Calu3 (cell line): ENCODE measurements around the gene SLC48A1. TPM values are rescaled to one million over a fixed set of nuclear protein-coding genes. Genes with fewer than 3 reads are reported as not detected.

Experiments
- BruUV-seq: library from RNA; stranded (reverse); fragments of 400-500 nt; replicated peaks from 2 replicates; lab custom pipeline; 2021; lab: Mats Ljungman, UMichigan
- CTCF ChIA-PET: fragments of 300-600 bp; sonication (Branson Sonifier 250); formaldehyde crosslinking; loops from one replicate; lab custom pipeline; 2022; ENCODE audit warnings: antibody characterized with exemption; lab: Charles Lee
- DNase-seq: peaks from one replicate; pipeline ENCODE4 v3.0.0; 2022
- H3K27ac Mint-ChIP-seq: one replicate; pipeline ENCODE4 v1.8.0; 2022; ENCODE audit warnings: mixed read lengths; ENCODE audit not compliant: unreplicated experiment
- H3K27me3 Mint-ChIP-seq: one replicate; pipeline ENCODE4 v1.8.0; 2022; ENCODE audit warnings: mixed read lengths; ENCODE audit not compliant: unreplicated experiment
- H3K36me3 Mint-ChIP-seq: one replicate; pipeline ENCODE4 v1.8.0; 2022; ENCODE audit warnings: mild to moderate bottlenecking, moderate library complexity, mixed read lengths; ENCODE audit not compliant: insufficient read depth, unreplicated experiment
- H3K4me1 Mint-ChIP-seq: one replicate; pipeline ENCODE4 v1.8.0; 2022; ENCODE audit warnings: mild to moderate bottlenecking, low read depth, mixed read lengths; ENCODE audit not compliant: unreplicated experiment
- H3K4me3 Mint-ChIP-seq: one replicate; pipeline ENCODE4 v1.8.0; 2022; ENCODE audit warnings: mild to moderate bottlenecking, low read depth, moderate library complexity, mixed read lengths; ENCODE audit not compliant: unreplicated experiment
- H3K9me3 Mint-ChIP-seq: one replicate; pipeline ENCODE4 v1.8.0; 2022; ENCODE audit warnings: low read depth, mixed read lengths; ENCODE audit not compliant: unreplicated experiment
- CTCF ChIP-seq: fragments of 200-600 bp; IDR thresholded peaks from one replicate; pipeline ENCODE4 v1.8.0; 2022; ENCODE audit warnings: antibody characterized with exemption; ENCODE audit not compliant: unreplicated experiment
- intact Hi-C: fragments of 100-400 bp; cut with micrococcal nuclease; formaldehyde crosslinking; loops from one replicate; pipeline ENCODE4 v1.10.0; 2022; ENCODE audit not compliant: unreplicated experiment
- total RNA-seq: library from RNA; stranded (reverse); gene quantifications from 2 replicates; pipeline ENCODE4 v1.2.3, GENCODE V29; 2022

SLC48A1 gene
- total RNA-seq, 1 experiment from 2014 or later: 17.2 TPM

GRCh38 chr12:47818007-47818376, 45.0 kb downstream of the SLC48A1 start:
- no peaks in the 10 kb centered on the region for H3K9me3 Mint-ChIP-seq
- no peak for TF ChIP-seq CTCF
- intact Hi-C loops: no loop called here
- peak overlapping the region; percentile 72 for H3K4me3 Mint-ChIP-seq
- BruUV-seq: no TSS peak
- H3K27ac Mint-ChIP-seq: peak overlapping the region; percentile 79
- H3K36me3 Mint-ChIP-seq: peaks cover 31% of the 10 kb centered on the region
- no peaks in the 10 kb centered on the region for H3K27me3 Mint-ChIP-seq
- peaks cover 66% of the 10 kb centered on the region for H3K4me1 Mint-ChIP-seq
- DNase-seq: no peak
- CTCF ChIA-PET: interaction anchor here (1.5 to 3.0 kb wide), 2 partner anchors 20 kb away, joined by 3 to 17 read pairs; no protein-coding TSS in a partner anchor

GRCh38 chr12:47818467-47819137, 45.6 kb downstream of the SLC48A1 start:
- Mint-ChIP-seq H3K4me3 (peak overlapping the region; percentile 72), H3K36me3 (peaks cover 31% of the 10 kb centered on the region), H3K9me3 (no peaks in the 10 kb centered on the region), H3K27me3 (no peaks in the 10 kb centered on the region), H3K4me1 (peaks cover 66% of the 10 kb centered on the region), H3K27ac (peak overlapping the region; percentile 79)
- DNase-seq: no peak
- intact Hi-C loops: no loop called here
- CTCF ChIA-PET: interaction anchor here (3.0 kb wide), 1 partner anchor 19 kb away, joined by 17 read pairs; no protein-coding TSS in a partner anchor
- TF ChIP-seq CTCF: no peak
- BruUV-seq: no TSS peak

- intact Hi-C loops: no loop called here
- no peaks in the 10 kb centered on the region for H3K27me3 Mint-ChIP-seq
- CTCF ChIA-PET: interaction anchor here (1.6 to 3.0 kb wide), 2 partner anchors 19 kb away, joined by 3 to 17 read pairs; no protein-coding TSS in a partner anchor
- peaks cover 31% of the 10 kb centered on the region for H3K36me3 Mint-ChIP-seq
- DNase-seq: peak; percentile 52
- peaks cover 64% of the 10 kb centered on the region for H3K4me1 Mint-ChIP-seq
- no peak overlapping the region for H3K27ac Mint-ChIP-seq
- H3K9me3 Mint-ChIP-seq: no peaks in the 10 kb centered on the region
- TF ChIP-seq CTCF: no peak
- no TSS peak for BruUV-seq
- peak overlapping the region; percentile 88 for H3K4me3 Mint-ChIP-seq
These were observed 46.3 kb downstream of the SLC48A1 start for GRCh38 chr12:47819138-47819895.

- no TSS peak for BruUV-seq
- peaks cover 31% of the 10 kb centered on the region for H3K36me3 Mint-ChIP-seq
- CTCF ChIA-PET: interaction anchor here (0.5 to 1.6 kb wide), 3 partner anchors 9 to 114 kb away, joined by 3 read pairs; partner anchors contain the start of gene RPAP3
- H3K4me3 Mint-ChIP-seq: peak within 1 kb of the TSS; percentile 88
- H3K27me3 Mint-ChIP-seq: no peaks in the 10 kb centered on the region
- peak; percentile 45 for DNase-seq
- no peak for TF ChIP-seq CTCF
- intact Hi-C loops: no loop called here
- H3K9me3 Mint-ChIP-seq: no peaks in the 10 kb centered on the region
- H3K27ac Mint-ChIP-seq: peak within 1 kb of the TSS; percentile 94
- H3K4me1 Mint-ChIP-seq: peaks cover 64% of the 10 kb centered on the region
These were observed 47.0 kb downstream of the SLC48A1 start, which contains the start of gene HDAC7 for GRCh38 chr12:47819896-47820630. HDAC7 (minus strand) TSS chr12:47819903; CDS start chr12:47819785, 118 bp downstream.
